ENCODE measurements around the gene FRMPD4. TPM values are rescaled to one million over a fixed set of nuclear protein-coding genes. Genes with fewer than 3 reads are reported as not detected.

FRMPD4 gene
- total and polyA plus RNA-seq, 2 experiments from 2014 or later = 0.19 to 0.80 TPM

DNA sequence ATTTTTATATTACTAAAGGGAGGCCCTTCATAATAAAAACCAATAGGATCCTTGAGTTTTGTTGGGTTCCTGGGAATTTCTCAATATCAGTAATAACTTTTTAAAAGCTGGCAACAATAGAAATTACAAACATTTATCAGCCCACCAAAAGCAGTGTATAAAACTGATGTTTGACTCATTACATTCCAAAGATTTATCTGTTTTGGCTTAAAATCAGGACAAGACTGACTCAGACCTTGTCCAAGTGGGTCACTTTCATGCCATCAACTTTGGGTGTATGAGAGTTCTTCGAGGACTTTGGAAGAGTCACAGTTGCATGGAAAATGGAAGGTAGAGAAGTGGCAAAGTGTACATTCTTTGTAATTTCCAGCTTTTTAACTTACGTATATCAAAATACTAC, 102.8 kb downstream of the FRMPD4 start:
- Histone ChIP-seq H3F3A (replicated peaks; ENCODE audit: low read depth) (no peaks in the 10 kb centered on the region), H3K79me2 (replicated peaks; ENCODE audit: insufficient read depth) (no peaks in the 10 kb centered on the region), H3K9me2 (ENCODE audit: insufficient read depth) (no peaks in the 10 kb centered on the region), H2AFZ (no peak overlapping the region), H3K27me3 (ENCODE audit: insufficient read depth) (no peaks in the 10 kb centered on the region), H4K20me1 (replicated peaks; ENCODE audit: insufficient read depth) (no peaks in the 10 kb centered on the region), H3K4me2 (no peak overlapping the region), H3K36me3 (ENCODE audit: insufficient read depth) (no peaks in the 10 kb centered on the region), H3K4me1 (ENCODE audit: insufficient read depth) (peaks cover 4% of the 10 kb centered on the region; the same call in 1 of the 2 replicates), H3K27ac (ENCODE audit: low read depth) (no peak overlapping the region), H3K4me3 (no peak overlapping the region)
- DNase-seq (ENCODE audit: low spot score) (no peak), ATAC-seq (no peak)
- Mint-ChIP-seq H3K4me1 (peaks cover 6% of the 10 kb centered on the region; the same call in 1 of the 3 replicates), H3K36me3 (ENCODE audit: low read depth) (no peaks in the 10 kb centered on the region), H3K27ac (no peak overlapping the region), H3K9me3 (no peaks in the 10 kb centered on the region), H3K27me3 (ENCODE audit: insufficient read depth, low read depth, poor library complexity) (no peaks in the 10 kb centered on the region), H3K4me3 (no peak overlapping the region)
- TF ChIP-seq CTCF (conservative IDR thresholded peaks at IDR 0.05; ENCODE audit: low read depth in 2 of 2) (no peak), EZH2 (IDR thresholded peaks at IDR 0.05; ENCODE audit: low read depth, unreplicated experiment) (no peak), ZNF331 (CRISPR knock-in tag; IDR thresholded peaks at IDR 0.05; ENCODE audit: low read depth) (no peak), ZNF114 (CRISPR knock-in tag; IDR thresholded peaks at IDR 0.05) (no peak), JUNB (IDR thresholded peaks at IDR 0.05; ENCODE audit: unreplicated experiment) (no peak), POLR2AphosphoS5 (IDR thresholded peaks at IDR 0.05; ENCODE audit: low read depth) (no peak), ZNF462 (CRISPR knock-in tag; IDR thresholded peaks at IDR 0.05) (no peak), NANOG (IDR thresholded peaks at IDR 0.05; ENCODE audit: borderline replicate concordance) (no peak), EZH2phosphoT487 (IDR thresholded peaks at IDR 0.05; ENCODE audit: unreplicated experiment) (no peak), STAT1 (IDR thresholded peaks at IDR 0.05; ENCODE audit: unreplicated experiment) (no peak), CREB1 (CRISPR knock-in tag; IDR thresholded peaks at IDR 0.05; ENCODE audit: low read depth) (no peak)
- TF ChIP-seq, protein P1, sequence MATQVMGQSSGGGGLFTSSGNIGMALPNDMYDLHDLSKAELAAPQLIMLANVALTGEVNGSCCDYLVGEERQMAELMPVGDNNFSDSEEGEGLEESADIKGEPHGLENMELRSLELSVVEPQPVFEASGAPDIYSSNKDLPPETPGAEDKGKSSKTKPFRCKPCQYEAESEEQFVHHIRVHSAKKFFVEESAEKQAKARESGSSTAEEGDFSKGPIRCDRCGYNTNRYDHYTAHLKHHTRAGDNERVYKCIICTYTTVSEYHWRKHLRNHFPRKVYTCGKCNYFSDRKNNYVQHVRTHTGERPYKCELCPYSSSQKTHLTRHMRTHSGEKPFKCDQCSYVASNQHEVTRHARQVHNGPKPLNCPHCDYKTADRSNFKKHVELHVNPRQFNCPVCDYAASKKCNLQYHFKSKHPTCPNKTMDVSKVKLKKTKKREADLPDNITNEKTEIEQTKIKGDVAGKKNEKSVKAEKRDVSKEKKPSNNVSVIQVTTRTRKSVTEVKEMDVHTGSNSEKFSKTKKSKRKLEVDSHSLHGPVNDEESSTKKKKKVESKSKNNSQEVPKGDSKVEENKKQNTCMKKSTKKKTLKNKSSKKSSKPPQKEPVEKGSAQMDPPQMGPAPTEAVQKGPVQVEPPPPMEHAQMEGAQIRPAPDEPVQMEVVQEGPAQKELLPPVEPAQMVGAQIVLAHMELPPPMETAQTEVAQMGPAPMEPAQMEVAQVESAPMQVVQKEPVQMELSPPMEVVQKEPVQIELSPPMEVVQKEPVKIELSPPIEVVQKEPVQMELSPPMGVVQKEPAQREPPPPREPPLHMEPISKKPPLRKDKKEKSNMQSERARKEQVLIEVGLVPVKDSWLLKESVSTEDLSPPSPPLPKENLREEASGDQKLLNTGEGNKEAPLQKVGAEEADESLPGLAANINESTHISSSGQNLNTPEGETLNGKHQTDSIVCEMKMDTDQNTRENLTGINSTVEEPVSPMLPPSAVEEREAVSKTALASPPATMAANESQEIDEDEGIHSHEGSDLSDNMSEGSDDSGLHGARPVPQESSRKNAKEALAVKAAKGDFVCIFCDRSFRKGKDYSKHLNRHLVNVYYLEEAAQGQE (IDR thresholded peaks at IDR 0.05; ENCODE audit: unreplicated experiment) = no peak
- TF ChIP-seq, protein P2, sequence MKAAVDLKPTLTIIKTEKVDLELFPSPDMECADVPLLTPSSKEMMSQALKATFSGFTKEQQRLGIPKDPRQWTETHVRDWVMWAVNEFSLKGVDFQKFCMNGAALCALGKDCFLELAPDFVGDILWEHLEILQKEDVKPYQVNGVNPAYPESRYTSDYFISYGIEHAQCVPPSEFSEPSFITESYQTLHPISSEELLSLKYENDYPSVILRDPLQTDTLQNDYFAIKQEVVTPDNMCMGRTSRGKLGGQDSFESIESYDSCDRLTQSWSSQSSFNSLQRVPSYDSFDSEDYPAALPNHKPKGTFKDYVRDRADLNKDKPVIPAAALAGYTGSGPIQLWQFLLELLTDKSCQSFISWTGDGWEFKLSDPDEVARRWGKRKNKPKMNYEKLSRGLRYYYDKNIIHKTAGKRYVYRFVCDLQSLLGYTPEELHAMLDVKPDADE (IDR thresholded peaks at IDR 0.05) = no peak

Data from GM23338 (cell line).